K562 (cell line): ENCODE data around the gene SLC7A1. TPM values are rescaled to one million over a fixed set of nuclear protein-coding genes. Genes with fewer than 3 reads are reported as not detected.

ENCODE experiments used
- ATAC-seq: fragments of 200-7000 bp; cut with Tn5 transposase; 3 replicates; pipeline ENCODE4 v1.9.1; 2020; ENCODE audit warnings: moderate library complexity
- BruUV-seq: library from RNA; stranded (reverse); fragments of 400-500 nt; replicated peaks from 2 replicates; lab custom pipeline; 2021; lab: Mats Ljungman, UMichigan
- CTCF ChIA-PET: fragments of 300-600 bp; formaldehyde crosslinking; extraction: SDS; loops from one replicate; lab custom pipeline; 2021; ENCODE audit warnings: low intra/inter-chr PET ratio; lab: Yijun Ruan, JAX
- POLR2A ChIA-PET: fragments of 300-600, 350-650 bp; sonication (Branson Sonifier 250); formaldehyde crosslinking; extraction: SDS; loops from one replicate; lab custom pipeline; 2021; ENCODE audit warnings: antibody characterized with exemption, inconsistent platforms; lab: Yijun Ruan, JAX
- DNase-seq, 4 experiments: peaks; one replicate each; pipeline versions ENCODE4 v3.0.0 to v3.0.0-alpha.2; 2011 to 2018; ENCODE audit warnings: low spot score in 3 of 4, mixed read lengths in 3 of 4; ENCODE audit errors: extremely low read depth in 1 of 4
- FAIRE-seq: peaks from 2 replicates; lab custom pipeline; 2011; peaks lifted over from hg19 to GRCh38; lab: Jason Lieb, UNC
- H2AFZ ChIP-seq: 2 replicates; pipeline ENCODE4 v1.6.0; 2011; ENCODE audit warnings: low read depth, low read length, control low read depth, inconsistent platforms
- H3K27ac ChIP-seq: fragments of 200-600 bp; 3 replicates; pipeline ENCODE4 v1.8.0; 2011; ENCODE audit warnings: low read depth, mild to moderate bottlenecking, control low read depth, inconsistent platforms, low read length, moderate library complexity, mixed read lengths; ENCODE audit errors: extremely low read depth
- H3K27me3 ChIP-seq, 2 experiments: fragments of 300-600 bp in 1 of 2; 2 replicates in 1 of 2; 3 replicates in 1 of 2; pipeline versions ENCODE4 v1.6.0 to v1.8.0; 2011; ENCODE audit warnings: inconsistent platforms in 2 of 2, low read length in 2 of 2, mild to moderate bottlenecking in 1 of 2, mixed read lengths in 1 of 2, moderate library complexity in 1 of 2; ENCODE audit not compliant: control insufficient read depth in 2 of 2, insufficient read depth in 2 of 2
- H3K36me3 ChIP-seq: fragments of 300-600 bp; 3 replicates; pipeline ENCODE4 v1.8.0; 2011; ENCODE audit warnings: mild to moderate bottlenecking, low read length, inconsistent platforms; ENCODE audit not compliant: control insufficient read depth, insufficient read depth
- H3K4me1 ChIP-seq, 2 experiments: fragments of 200-600 bp in 1 of 2; replicated peaks in 1 of 2; 2 replicates in 1 of 2; 3 replicates in 1 of 2; pipeline versions ENCODE4 v1.5.1 to v1.8.0; 2011; ENCODE audit warnings: inconsistent platforms in 2 of 2, low read length in 2 of 2, mild to moderate bottlenecking in 1 of 2, mixed read lengths in 1 of 2, moderate library complexity in 1 of 2; ENCODE audit not compliant: control insufficient read depth in 2 of 2, insufficient read depth in 2 of 2
- H3K4me2 ChIP-seq: 2 replicates; pipeline ENCODE4 v1.6.1; 2011; ENCODE audit warnings: low read length, control low read depth, inconsistent platforms, mixed read lengths; ENCODE audit not compliant: insufficient read depth
- H3K4me3 ChIP-seq: fragments of 200-600 bp; sonication (generic), shearing (Covaris generic); 2 replicates; pipeline ENCODE4 v1.5.1; 2016; ENCODE audit warnings: control low read depth, inconsistent platforms
- H3K79me2 ChIP-seq: fragments of 200-600 bp; 3 replicates; pipeline ENCODE4 v1.8.0; 2011; ENCODE audit warnings: low read length, inconsistent platforms; ENCODE audit not compliant: control insufficient read depth, insufficient read depth
- H3K9ac ChIP-seq, 2 experiments: 2 replicates each; pipeline versions ENCODE4 v1.6.0 to v1.6.1; 2011; ENCODE audit warnings: low read depth in 2 of 2, low read length in 2 of 2, control low read depth in 1 of 2, inconsistent platforms in 1 of 2, mild to moderate bottlenecking in 1 of 2, mixed read lengths in 1 of 2; ENCODE audit not compliant: insufficient read depth in 1 of 2
- H3K9me1 ChIP-seq: one replicate; pipeline ENCODE4 v1.6.0; 2011; ENCODE audit warnings: inconsistent platforms, mild to moderate bottlenecking, low read length, moderate library complexity; ENCODE audit not compliant: control insufficient read depth, insufficient read depth
- H3K9me3 ChIP-seq: replicated peaks from 2 replicates; pipeline ENCODE4 v1.5.1; 2011; ENCODE audit warnings: low read depth, low read length, inconsistent platforms; ENCODE audit not compliant: control insufficient read depth, insufficient read depth
- H4K20me1 ChIP-seq: replicated peaks from 2 replicates; pipeline ENCODE4 v1.6.1; 2011; ENCODE audit warnings: low read length, inconsistent platforms, mixed read lengths; ENCODE audit not compliant: control insufficient read depth, insufficient read depth
- HCFC1 ChIP-seq: IDR thresholded peaks from 2 replicates; pipeline ENCODE4 v1.6.1; 2012; ENCODE audit warnings: low read depth, low read length, improper control_type of control experiment
- NFIC ChIP-seq: fragments of 450-650 bp; IDR thresholded peaks from 2 replicates; pipeline ENCODE4 v1.6.1; 2017; ENCODE audit warnings: mild to moderate bottlenecking, inconsistent platforms
- NR3C1 ChIP-seq: sonication (generic); formaldehyde crosslinking; IDR thresholded peaks from 2 replicates; pipeline ENCODE4 v1.8.1; 2022; ENCODE audit warnings: missing genetic modification reagents
- XRCC3 ChIP-seq: fragments of 450-650 bp; IDR thresholded peaks from 2 replicates; pipeline ENCODE4 v1.6.1; 2017; ENCODE audit warnings: mild to moderate bottlenecking, moderate library complexity
- WGBS: fragments of 100-300 bp; shearing (Covaris generic); methylation state at CpG from one replicate; pipeline ENCODE4 v1.1.6; 2016; ENCODE audit warnings: low coverage, mixed read lengths; ENCODE audit not compliant: insufficient coverage; ENCODE audit errors: missing lambda C conversion rate; 5-methylcytosine and 5-hydroxymethylcytosine counted together
- in situ Hi-C: fragments of 300-500 bp; cut with MboI; formaldehyde crosslinking; loops from 4 replicates; pipeline ENCODE4 v1.15.0; 2018; ENCODE audit warnings: inconsistent platforms, mixed read lengths
- intact Hi-C: fragments of 100-400 bp; cut with micrococcal nuclease; formaldehyde crosslinking; loops from 2 replicates; pipeline ENCODE4 v1.14.2; 2022
- polyA plus RNA-seq, 8 experiments: library from polyadenylated mRNA; depleted of rRNA in 4 of 8; stranded (reverse) in 5 of 8; unstranded in 3 of 8; fragments of >200 nt; fragmentation: Nextera tagmentation in 2 of 8; fragmentation: Illumina TruSeq in 1 of 8; extraction: Ambion mirVana in 2 of 8; extraction: Trizol in 1 of 8; gene quantifications; 2 replicates each; pipeline versions ENCODE4 v1.2.1 to v1.2.3, GENCODE V29; 2011 to 2014; ENCODE audit warnings: inconsistent platforms in 1 of 8, missing spikeins in 1 of 8
- total RNA-seq, 7 experiments: library from RNA; depleted of rRNA in 6 of 7; stranded (reverse); fragments of >200 nt in 6 of 7; fragmentation: Illumina TruSeq in 2 of 7; extraction: Trizol in 2 of 7; gene quantifications; 2 replicates each; pipeline versions ENCODE4 v1.2.1 to v1.2.3, GENCODE V29; 2011 to 2021; ENCODE audit warnings: low replicate concordance in 1 of 7

The SLC7A1 gene
- total and polyA plus RNA-seq, 9 of the 15 experiments (the other 6 are each of a cell fraction or from before 2014, with no cell fraction given), result 3.3 to 69.7 (median 10.8) TPM

DNA sequence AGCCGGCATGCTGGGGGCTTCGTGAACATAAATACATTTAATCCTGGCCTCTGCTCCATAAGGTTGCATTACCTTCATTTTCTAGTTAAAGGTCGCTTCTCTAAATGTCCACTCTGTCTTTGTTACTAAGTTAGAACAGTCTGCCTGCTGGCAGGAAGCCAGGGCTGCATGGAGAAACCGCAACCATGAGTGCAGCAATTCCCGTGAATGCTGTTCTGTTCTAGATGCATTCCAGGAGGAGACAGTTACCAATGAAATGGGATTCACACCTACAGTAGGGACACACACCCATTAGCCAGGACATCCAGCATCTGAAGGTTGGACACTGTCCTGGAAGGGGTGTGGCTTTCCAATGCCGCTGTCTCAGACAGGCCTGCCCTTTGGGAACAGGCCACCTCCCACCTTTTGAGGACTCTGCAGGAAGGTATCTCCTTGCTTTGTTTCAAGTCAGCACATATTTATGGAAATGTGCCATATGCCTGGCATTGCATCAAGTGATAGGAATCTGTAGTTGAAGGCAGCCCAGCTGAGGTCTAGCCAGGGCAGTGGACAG lies 129.7 kb downstream of the SLC7A1 start:
- POLR2A ChIA-PET, result no interaction called here
- 13% methylated on average over 6 of the region's 6 CpGs for WGBS
- DNase-seq (peak in 1 of 4 experiments; percentile 38), ATAC-seq (peak; percentile 63), FAIRE-seq (peak; percentile 67)
- H2AFZ ChIP-seq, result 0 out of 2 replicates have a peak overlapping the region, but pooled peaks have one; percentile 22
- no peaks in the 10 kb centered on the region for H3K9me1 ChIP-seq
- no peaks in the 10 kb centered on the region for H3K36me3 ChIP-seq
- no peaks in the 10 kb centered on the region for H4K20me1 ChIP-seq
- no peak overlapping the region for H3K27ac ChIP-seq
- intact Hi-C loops (no loop called here), in situ Hi-C loops (no loop called here)
- no peaks in the 10 kb centered on the region for H3K27me3 ChIP-seq
- H3K4me3 ChIP-seq, result no peak overlapping the region
- CTCF ChIA-PET, result no interaction called here
- no TSS peak for BruUV-seq
- peaks cover 11 to 12% of the 10 kb centered on the region in 2 experiments; a peak in 4 of 5 replicates for H3K4me1 ChIP-seq
- no peak overlapping the region; the same call in 1 of the 2 replicates for H3K4me2 ChIP-seq
- H3K9me3 ChIP-seq, result no peaks in the 10 kb centered on the region; the same call in 1 of the 2 replicates
- H3K9ac ChIP-seq, result no peak overlapping the region; a peak in 1 of 4 replicates
- TF ChIP-seq NFIC (peak; percentile 92), HCFC1 (no peak)
- H3K79me2 ChIP-seq, result no peaks in the 10 kb centered on the region

DNA sequence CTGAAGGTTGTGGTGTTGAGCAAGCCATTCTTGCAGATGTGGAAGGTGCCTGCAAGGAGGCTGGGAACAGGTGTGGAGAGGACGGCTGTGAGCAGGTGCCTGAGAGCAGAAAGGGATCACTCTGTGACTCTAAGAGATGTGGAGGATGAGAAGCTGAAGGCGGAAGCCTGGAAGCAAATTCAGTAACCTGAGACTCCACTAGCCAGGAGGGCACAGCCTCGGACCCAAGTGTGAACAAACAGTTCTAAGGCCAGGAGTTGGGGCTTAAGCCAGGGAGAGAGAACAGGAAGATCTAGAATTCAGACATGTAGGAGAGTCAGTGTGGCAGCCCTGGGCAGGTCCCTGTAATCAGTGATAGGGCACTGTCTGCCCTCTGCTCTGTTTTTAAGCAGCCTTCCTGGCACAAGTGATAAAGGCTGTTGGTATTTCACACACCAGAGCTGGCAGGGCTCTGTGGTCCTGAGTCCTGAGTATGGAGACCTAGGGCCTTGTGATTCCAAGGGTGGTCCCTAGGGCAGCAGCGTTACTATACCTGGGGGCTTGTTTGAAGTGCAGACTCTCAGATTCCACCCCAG lies 131.3 kb downstream of the SLC7A1 start:
- ATAC-seq, result no peak
- Histone ChIP-seq H3K4me1 (peaks cover 18 to 23% of the 10 kb centered on the region in 2 experiments; a peak in 4 of 5 replicates), H2AFZ (no peak overlapping the region), H4K20me1 (no peaks in the 10 kb centered on the region), H3K27ac (no peak overlapping the region), H3K4me3 (no peak overlapping the region), H3K9me1 (no peaks in the 10 kb centered on the region), H3K9ac (no peak overlapping the region), H3K27me3 (no peaks in the 10 kb centered on the region), H3K79me2 (no peaks in the 10 kb centered on the region), H3K9me3 (no peaks in the 10 kb centered on the region; the same call in 1 of the 2 replicates), H3K4me2 (no peak overlapping the region), H3K36me3 (no peaks in the 10 kb centered on the region)
- TF ChIP-seq XRCC3 (no peak), NR3C1 (CRISPR knock-in tag) (no peak)
- no TSS peak for BruUV-seq
- no peak for FAIRE-seq
- ChIA-PET CTCF (no interaction called here), POLR2A (interaction anchor here (0.6 to 1.3 kb wide), 3 partner anchors 9 to 21 kb away, joined by 3 read pairs; no protein-coding TSS in a partner anchor)
- 40% methylated on average over 3 of the region's 4 CpGs for WGBS
- intact Hi-C loops, result no loop called here
- in situ Hi-C loops, result no loop called here
- no peak for DNase-seq
